Measurements from ENCODE around the gene ZNF697.

- TF ChIP-seq CTCF (conservative IDR thresholded peaks at IDR 0.05; ENCODE audit: low read depth, low read length) (peak; percentile 61), EZH2 (IDR thresholded peaks at IDR 0.05; ENCODE audit: borderline replicate concordance, low read depth, low read length, poor library complexity, severe bottlenecking) (no peak)
Measured at GRCh38 chr1:119582801-119583200, 65.3 kb downstream of the ZNF697 start.

All from A673 (cell line).